ENCODE data around the gene SUB1.
"Not testable (repeated sequence)": the region's sequence is repeated elsewhere in the genome, so short reads cannot be mapped to it uniquely, and the experiment has no call there.

The SUB1 gene

DNA sequence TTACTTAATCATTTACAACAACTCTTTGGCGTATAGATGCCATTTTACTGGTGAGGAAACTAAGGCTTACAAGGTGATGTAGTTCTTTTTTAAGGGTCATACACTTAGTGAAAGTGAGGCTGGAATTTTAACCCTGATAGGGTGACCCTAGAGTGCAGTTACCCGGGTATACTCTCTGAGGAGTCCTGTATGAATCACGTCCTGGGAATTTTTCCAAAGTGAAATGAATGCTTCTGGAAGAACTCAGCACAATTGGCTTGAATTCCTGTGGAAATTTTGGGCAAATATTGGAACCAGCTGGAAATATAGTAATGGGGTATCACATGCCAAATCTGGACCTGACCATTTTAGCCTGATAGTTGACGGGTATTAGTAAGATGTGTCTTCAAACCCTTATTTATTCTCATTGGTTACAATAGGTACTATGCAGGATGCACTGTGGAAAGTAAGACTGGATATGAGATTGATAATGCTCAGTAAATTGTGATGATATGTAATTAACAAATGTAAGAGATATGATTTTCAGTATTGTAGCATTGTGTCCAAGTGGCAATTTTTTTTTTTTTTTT, 14.8 kb downstream of the SUB1 start:
- DNase-seq (ENCODE audit: low spot score), result no peak

DNA sequence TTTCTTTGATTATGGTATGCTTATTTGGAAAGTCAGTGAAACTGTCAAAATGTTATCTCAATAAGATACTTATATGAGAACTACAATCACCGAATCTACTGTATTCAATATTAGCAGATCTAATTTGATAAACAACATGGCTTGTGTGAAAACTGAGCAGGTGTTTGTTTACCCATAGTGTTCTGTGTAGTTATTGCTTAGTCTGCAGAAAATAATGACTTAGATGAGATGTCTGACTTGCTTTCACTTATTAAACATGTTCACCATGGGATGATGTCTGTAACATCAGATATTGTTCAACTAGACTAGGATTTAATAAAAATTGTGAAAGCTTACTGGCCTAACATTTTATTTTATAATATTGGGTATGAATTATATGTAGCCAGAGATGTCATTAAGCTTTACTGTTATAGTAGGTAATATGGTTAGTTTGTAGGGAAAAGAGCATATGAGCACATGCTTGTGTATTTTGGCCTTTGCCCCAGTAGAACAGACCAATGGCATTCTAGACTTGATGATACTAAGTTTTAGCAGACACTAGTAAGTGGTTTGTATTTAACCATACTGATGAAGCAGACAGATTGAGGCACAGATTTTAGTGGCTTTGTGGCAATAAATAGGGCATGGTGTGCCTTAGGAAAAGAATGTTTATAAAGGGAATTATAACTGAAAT, 16.4 kb downstream of the SUB1 start:
- DNase-seq (ENCODE audit: low spot score), result no peak

DNA sequence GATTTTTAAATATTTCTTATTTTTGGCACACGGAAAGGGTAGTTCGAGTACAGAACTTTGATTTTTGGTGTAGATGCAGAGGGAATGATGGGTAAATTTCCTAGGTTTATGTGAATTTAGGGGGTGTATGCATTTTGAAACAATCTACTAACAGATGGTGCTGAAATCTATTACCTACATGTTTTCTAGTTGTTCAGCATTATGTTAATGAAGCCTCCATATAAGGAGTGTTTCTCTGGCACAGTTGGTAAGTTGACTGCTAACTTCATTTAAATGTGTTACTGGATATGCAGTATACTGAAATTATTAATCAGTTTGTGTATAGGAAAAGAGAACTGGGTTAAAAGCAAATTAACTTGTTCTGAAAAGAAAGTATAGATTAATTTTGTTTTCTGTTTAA, 17.5 kb downstream of the SUB1 start:
- no peak for DNase-seq (ENCODE audit: low spot score)

DNA sequence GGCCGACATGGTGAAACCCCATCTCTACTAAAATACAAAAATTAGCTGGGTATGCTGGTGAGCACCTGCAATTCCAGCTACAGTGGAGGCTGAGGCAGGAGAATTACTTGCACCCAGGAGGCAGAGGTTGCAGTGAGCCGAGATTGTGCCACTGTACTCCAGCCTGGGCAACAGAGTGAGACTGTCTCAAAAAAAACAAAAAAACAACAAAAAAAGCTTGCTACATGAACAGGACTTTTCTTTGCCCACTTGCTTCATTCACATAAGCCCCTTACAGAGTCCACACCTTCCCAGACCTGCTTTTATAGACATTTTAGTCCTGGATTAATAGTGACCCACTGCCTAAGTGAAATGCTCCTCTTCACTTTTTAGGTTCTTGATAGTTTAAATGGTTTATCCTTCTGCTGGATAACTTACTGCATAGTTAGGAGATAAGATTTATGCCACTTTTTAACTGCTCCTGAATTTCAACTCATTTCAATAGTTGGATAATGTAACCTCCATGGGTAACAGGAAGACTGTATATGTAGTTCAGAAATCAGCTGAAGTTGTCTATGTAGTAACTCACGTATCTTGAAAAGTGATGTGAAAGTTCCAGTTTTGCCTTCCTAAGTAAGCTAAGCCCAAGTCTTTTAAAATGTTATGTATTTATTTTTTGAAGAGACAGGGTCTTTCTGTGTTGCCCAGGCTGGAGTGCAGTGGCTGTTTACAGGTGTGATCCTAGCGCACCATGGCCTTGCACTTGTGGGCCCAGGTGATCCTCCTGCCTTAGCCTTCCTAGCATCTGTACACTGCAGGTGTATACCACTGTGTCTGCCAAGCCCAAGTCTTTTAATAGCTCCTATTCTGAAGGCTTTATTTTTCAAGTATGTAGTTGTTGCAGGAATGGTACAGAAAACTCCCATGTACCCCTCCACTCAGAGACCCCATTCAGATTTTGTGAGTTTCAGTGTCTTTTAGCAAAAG, 19.7 kb downstream of the SUB1 start:
- DNase-seq (ENCODE audit: low spot score), result no peak

DNA sequence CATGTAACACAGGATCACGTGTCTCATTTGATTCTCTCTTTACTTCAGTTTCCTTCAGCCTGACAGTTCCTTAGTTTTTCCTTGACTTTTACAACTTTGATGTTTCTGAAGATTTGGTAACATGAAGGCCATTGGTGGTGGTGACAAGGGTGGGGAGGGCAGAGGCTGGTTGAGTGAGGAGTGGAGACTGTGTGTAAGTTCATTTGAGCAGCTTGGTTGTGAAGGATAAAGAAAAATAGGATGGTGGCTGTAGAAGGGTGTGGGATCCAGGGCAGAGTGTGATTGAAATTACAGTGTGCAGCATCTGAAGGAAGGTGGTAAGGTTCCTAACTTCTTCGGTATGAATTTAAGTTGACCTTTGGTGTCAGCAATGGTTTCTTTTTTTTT, 20.4 kb downstream of the SUB1 start:
- DNase-seq (ENCODE audit: low spot score), result no peak

DNA sequence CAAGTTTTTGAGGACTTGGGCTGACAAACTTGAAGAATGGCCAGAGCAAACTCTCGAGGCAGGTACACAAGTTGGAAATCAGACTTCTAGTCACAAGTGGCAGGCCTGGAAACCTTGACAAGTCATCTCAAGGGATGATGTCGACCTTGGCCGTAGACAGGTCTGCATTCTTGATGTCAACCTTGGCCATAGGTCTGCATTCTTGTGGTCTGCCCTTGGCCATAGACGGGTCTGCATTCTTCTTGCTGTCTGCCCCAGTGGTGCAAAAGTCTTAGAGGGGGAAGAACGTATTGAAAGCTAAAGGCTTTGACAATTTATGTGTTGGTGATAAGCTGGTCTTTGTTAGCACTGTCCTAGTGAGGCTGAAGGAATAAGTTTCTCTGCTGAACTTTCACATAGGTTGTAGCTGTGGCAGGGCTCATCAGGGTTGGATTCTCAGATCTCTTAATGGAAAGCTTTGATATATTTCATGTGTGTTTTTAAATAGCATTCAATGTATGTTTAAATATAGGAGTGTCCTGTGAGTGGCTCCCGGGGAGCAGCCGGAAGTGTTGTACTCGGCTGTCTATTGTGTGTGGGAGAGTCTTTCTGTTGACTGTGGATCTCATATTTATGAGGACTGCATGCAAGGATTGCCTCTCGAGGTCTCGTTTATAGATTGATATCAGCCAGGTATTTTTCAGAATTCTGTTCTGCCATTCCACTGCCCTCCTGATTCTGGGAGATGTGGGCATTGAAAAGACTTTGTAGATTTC, 27.0 kb downstream of the SUB1 start:
- no peak for DNase-seq (ENCODE audit: low spot score)

DNA sequence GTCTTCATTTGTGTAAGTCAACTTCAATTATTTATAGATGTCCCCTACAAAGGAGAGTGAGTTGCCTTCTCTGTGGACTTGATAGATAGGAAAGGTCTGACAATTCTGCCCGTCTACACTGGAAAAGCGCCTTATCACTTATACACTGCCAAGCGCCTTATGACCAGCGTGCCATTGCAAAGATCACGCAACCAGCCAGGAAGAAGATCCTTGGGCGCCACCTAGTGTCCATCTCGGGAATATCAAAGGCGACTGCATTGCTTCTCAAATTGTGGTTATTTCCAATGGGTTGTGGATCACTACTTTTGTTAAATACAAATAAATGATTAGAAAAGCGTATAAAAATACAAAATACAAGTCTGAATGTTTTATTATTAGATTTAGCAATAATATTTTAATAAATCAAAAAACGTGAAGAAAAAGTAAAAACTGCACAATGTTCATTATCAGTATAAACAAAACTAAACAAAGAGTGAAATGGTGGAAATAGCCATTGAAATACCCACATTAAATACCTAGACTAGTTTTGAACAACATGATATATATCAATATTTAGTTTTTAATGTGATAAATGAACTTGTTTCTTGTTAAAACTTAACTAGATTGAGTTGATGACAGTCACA, 27.8 kb downstream of the SUB1 start:
- DNase-seq (ENCODE audit: low spot score), result peak; percentile 76

DNA sequence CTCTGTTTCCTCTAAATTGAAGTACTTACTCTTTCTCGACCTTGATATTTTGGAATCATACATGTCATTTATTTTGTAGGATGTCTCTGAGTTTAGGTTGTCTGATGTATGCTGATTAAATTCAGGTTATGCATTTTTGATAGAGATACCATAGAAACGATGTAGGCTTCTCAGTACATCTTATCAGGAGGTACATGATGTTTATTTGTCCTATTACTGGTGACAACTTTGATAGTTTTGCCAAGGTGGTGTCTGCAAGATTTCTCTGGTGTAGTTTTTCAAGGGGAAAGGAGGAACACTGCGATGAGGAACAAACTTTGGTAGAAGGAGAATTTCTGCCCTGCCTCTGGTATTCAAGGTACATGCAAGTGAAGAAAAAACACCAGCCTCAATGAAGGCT, 29.9 kb downstream of the SUB1 start:
- DNase-seq (ENCODE audit: low spot score), result no peak

DNA sequence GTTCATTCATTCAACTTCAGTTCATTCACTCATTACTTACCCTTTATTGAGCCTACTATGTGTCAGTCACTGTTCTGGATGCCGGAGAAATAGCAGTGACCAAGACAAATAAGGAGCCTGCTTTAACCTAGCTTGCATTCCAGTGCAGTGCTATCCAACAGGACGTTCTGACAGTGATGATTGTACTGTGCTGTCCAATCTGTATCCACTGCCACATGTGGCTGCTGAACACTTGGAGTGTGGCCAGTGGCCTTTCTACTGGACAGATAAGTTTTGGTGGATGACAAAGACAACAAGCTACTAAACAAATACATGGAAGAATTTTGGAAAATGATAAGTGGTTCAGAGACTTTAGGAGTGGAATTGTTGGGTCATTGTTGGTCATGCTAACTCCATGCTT, 33.6 kb downstream of the SUB1 start:
- DNase-seq (ENCODE audit: low spot score), result no peak

DNA sequence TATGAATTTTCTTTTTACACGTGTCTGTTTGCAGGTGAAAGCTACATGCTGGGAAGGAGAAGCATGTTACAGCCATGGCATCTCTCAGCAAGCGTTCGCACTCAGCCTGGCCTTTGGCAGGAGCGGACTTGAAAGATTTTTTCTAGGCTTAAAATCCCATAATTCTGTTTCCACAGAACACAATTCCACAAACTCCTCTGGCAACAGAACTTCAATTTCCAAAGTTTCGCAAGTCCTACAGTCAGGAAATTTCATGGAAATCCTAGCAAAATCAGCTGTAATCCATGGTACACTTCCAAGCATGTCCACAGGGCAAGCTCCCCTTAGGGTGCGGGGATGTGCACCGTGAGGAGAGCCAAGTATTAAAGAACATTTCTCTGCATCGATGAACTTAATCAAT, 35.9 kb downstream of the SUB1 start:
- no peak for DNase-seq (ENCODE audit: low spot score)

DNA sequence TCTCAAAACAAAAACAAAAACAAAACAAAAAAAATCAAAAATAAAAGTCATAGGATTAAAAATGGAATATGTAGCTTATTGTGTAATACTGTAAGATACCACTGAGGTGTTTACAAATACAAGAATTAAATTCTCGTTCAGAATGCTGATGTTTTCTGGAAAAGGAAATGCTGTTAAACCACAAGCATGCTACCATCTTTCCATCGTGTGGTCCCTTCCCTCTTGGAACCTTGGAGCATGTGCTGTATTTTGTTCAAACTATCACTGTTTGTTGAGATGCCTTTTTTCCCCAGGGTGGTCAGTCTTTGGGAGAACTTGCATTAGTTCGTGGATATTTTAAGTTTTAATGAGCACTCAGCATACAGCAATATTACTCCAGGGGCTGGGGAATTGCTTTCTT, 39.7 kb downstream of the SUB1 start:
- DNase-seq (ENCODE audit: low spot score), result no peak

DNA sequence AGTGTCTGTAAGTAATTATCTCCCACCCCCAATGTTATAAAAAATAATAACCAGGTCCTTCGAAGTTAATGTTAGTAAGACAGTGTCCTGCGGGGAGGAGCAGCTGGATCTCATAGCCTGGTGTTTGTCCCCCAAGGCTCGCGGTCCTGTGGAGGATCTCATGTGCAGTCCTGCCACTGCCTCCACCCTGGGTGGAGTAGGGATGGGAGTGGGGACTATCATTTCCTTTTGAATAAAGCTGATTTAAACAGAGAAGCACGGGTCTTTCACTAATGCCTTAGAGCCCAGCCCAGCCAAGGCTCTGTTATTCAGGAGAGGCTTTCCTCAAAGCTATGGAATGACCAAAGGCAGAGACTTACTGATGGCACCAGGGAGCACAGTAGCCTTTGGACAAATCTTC, 40.2 kb downstream of the SUB1 start:
- DNase-seq (ENCODE audit: low spot score), result no peak

DNA sequence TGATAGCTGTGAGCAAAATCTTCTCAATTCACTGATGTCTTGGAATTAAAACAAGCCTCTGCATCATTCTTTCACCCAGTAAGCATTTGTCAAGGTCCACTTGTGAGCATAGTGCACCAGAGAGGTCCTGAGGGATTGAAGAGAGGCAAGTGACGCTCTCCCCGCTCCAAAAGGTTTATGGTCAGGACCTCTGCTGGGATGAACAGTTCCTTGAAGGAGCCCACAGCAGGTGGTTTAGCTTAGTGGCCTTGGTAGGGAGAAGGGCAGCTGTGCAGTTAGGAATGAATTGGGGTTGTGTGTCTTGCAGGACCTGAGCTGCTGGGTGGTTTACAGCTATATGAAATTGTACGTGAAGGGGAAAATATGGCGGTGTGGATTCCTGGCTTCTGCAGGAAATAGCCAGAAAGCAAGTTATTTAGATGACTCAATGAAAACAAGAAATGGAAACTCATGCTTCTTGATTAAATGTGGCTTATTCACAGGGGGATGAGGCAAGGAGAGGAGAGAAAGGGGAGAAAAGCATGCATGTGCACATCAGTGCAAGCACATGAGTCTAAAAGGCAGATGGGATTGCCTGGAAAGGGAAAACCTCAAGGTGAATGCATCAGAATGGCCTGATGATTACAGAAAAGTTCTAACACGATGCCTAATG, 42.0 kb downstream of the SUB1 start:
- no peak for DNase-seq (ENCODE audit: low spot score)

DNA sequence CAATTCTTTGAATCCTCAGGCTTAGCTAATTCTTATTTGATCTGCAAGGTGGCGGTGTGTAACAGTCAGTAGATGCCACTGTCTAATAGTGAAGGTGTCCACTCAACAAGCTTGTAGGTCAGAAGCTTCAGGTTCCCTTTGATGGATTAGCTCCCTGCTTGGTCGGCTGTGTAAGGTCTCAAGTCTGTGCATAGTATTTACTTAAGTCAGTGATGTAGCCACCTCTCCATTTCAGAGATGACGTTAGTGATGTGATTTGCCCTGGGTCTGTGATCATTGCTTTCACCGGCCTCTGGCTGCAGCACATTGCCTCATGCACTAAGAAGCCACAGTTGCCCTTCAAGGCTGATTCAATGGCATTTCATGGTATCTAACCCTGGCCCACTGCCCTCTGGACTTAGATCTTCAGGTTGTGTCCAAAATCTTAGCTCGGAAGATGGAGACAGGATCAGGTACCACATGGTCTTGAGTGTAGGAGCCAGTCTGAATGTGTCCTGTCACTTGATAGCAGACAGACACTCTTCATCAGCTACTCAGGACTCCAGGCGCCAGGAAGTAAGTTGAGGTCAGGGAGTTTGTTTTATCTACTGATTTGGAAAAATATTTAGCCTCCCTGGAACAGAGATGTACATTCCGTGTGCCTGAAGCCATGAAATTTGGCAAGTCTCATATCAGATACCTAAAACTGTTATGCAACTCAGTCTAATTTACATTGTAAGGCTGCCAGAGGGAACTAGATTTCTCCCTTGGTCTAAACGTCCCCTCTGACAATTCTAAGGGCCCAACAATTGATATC, 42.9 kb downstream of the SUB1 start:
- DNase-seq (ENCODE audit: low spot score), result no peak

DNA sequence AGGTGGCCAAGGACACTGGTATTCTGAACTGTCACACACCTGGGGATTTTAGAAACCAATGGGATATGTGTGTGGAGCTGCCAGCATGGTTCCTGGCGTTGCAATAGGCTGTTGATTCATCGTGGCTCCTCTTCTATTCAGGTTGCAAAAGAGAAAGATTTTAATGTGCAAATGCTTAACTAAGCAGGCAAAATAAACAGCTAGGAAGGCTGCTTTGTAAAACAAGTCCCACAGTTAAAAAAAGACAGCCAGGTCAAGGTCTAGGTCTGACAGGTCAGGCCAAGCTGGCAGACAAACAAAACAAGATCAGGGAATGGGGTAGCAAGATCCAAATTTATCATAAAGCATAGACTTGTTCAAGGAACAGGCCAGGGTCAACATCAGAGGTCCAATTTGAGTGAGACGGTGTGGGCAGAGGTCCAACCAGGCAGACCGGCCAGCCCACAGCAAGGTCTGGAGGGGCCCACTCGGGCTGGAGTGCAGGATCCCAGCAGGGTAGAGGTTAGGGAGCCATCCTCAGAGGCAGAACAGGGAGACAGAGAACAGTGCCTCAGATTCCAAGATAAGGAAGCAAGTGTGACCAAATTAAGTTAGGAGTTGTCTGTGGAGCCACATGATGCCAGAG, 45.6 kb downstream of the SUB1 start:
- no peak for DNase-seq (ENCODE audit: low spot score)

DNA sequence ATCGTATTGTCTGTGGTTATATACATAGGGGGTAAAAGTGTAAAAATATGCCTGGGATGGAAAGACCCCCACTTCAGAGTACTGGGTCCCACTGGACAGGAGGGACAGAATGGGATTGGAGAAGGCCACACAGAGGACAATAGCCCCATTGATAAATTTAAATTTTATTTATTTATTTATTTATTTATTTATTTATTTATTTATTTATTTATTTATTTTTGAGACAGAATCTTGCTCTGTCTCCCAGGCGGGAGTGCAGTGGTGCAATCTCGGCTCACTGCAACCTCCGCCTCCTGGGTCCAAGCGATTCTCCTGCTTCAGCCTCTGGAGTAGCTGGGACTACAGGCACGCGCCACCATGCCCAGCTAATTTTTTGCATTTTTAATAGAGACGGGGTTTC, 47.7 kb downstream of the SUB1 start:
- not testable (repeated sequence) for DNase-seq (ENCODE audit: low spot score)

DNA sequence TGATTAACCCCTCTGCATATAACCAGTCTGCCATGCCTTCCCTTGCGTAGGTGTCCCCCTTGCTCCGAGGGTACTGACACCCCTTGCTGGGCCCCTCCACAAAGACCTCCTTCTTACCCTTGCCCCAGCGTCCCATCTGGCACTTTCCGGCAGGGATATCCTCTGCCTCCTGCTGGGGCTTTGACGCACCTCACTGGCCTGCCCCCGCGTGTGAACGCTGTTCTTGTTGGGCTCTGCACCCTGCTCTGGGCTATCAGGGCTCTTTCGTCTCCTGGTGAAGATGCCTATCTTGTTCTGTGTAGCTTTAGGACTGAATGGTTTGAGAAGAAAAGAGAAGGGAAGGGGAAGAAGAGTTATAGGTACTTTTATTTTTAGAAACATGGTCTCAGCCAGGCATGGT, 53.0 kb downstream of the SUB1 start:
- no peak for DNase-seq (ENCODE audit: low spot score)

DNA sequence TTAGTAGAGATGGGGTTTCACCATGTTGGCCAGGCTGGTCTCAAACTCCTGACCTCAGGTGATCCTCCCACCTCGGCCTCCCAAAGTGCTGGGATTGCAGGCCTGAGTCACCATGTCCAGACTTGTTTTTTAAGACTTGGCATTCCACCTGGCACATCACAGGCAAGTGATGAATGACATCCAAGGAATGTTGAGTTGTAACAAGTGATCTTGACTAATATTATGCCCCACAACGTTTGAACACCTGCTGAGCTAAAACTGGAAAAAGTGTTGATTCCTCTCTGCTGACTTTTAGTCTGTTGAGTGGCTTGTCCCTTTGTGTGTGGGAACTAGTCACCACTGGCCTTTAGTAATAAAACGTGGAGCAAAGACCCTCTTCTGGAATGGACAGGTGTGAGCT, 54.6 kb downstream of the SUB1 start:
- DNase-seq (ENCODE audit: low spot score), result no peak

DNA sequence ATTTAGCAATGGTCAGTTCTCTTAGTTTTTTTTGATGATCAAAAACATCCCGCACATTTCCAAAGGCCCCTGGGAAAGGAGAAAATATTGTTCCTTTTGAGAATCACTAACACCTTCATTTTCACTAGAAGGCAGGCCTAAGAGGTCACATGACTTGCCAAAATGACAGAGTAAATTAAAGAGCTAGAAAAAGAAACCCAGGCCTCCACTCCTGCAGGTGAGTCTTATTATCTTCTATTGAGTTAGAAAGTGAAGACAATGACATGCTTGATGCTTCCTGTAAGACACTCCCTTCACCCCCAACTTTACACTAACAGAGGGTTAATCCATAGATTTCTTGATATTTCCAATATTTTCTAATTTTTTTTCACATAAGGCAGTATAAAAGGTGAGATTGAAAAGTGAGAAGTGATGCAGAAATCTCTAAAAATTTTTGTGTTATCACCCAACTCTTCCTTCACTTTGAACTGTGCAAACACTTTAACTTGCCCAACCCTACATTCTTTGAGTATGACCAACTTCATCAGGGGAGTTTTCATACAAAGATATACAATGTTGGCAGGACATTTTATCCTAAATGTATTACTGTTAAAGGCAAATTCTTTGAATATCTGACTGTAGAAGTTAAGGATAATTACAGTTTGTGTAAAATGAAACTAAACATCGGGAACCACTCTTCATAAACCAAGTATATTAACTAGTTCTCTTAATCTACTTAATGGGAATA, 57.1 kb downstream of the SUB1 start:
- no peak for DNase-seq (ENCODE audit: low spot score)

Data from CD4-positive, alpha-beta T cell treated with Interleukin-6 at 100 ng/mL for 8 hours (primary cell).